ENCODE results near the gene DHRSX. TPM values are rescaled to one million over a fixed set of nuclear protein-coding genes. Genes with fewer than 3 reads are reported as not detected.

The DHRSX gene
- total and polyA plus RNA-seq, 10 of the 15 experiments (the other 5 are each of a cell fraction or from before 2014, with no cell fraction given): 1.7 to 39.5 (median 16.5) TPM

GRCh38 chrX:2500803-2501558, at the start of gene DHRSX, which contains the start of gene ZBED1 (continued):
- TF ChIP-seq RFX5 (IDR thresholded peaks at IDR 0.05; ENCODE audit: low read depth, low read length) (no peak), PRDM15 (CRISPR knock-in tag; IDR thresholded peaks at IDR 0.05) (no peak), MTA2 (IDR thresholded peaks at IDR 0.05; ENCODE audit: low read depth) (no peak), ZSCAN29 (IDR thresholded peaks at IDR 0.05) (0 out of 2 replicates have a peak, but pooled peaks have one; percentile 40), EP300 (IDR thresholded peaks at IDR 0.05; ENCODE audit: borderline replicate concordance in 1 of 2, control insufficient read depth in 1 of 2, low read depth in 2 of 2, low read length in 2 of 2) (no peak), BRCA1 (IDR thresholded peaks at IDR 0.05; ENCODE audit: low read depth, low read length) (no peak), SRF (IDR thresholded peaks at IDR 0.05; ENCODE audit: low read depth in 2 of 2, low read length in 2 of 2) (no peak), BHLHE40 (IDR thresholded peaks at IDR 0.05; ENCODE audit: borderline replicate concordance in 1 of 2, low read depth in 2 of 2, low read length in 1 of 2) (peak in 1 of 2 experiments; percentile 46; a peak in 2 of 4 replicates), E2F8 (IDR thresholded peaks at IDR 0.05; ENCODE audit: low read depth, partially characterized antibody) (no peak), FOXM1 (IDR thresholded peaks at IDR 0.05; ENCODE audit: low read depth, low read length) (no peak), ASH2L (IDR thresholded peaks at IDR 0.05; ENCODE audit: borderline replicate concordance, low read depth) (no peak), NR2F1 (conservative IDR thresholded peaks at IDR 0.05) (peak; percentile 75), IKZF1 (conservative IDR thresholded peaks at IDR 0.05) (peak; percentile 28; the same call in 1 of the 2 replicates), SMC3 (IDR thresholded peaks at IDR 0.05; ENCODE audit: borderline replicate concordance, low read length) (no peak), FOS (IDR thresholded peaks at IDR 0.05; ENCODE audit: borderline replicate concordance, extremely low read depth, insufficient read length) (no peak), BACH1 (IDR thresholded peaks at IDR 0.05; ENCODE audit: borderline replicate concordance) (peak; percentile 10; the same call in 1 of the 2 replicates), PML (IDR thresholded peaks at IDR 0.05; ENCODE audit: low read length) (no peak), FOXK2 (IDR thresholded peaks at IDR 0.05) (no peak), ZBTB40 (IDR thresholded peaks at IDR 0.05; ENCODE audit: borderline replicate concordance) (no peak)
